Sigmoid colon (tissue), 4 donors: Measurements from ENCODE around the gene CALML6.

Experiments used
- EP300 ChIP-seq, 4 donors: sonication (generic); formaldehyde crosslinking; IDR thresholded peaks; one replicate each; pipeline ENCODE4 v1.6.1; 2017; ENCODE audit warnings: antibody characterized with exemption in 4 of 4
- POLR2A ChIP-seq, 2 donors: fragments of 450-650 bp; IDR thresholded peaks; one replicate each; pipeline ENCODE4 v1.6.1; 2016; ENCODE audit warnings: antibody characterized with exemption in 2 of 2, mild to moderate bottlenecking in 2 of 2, moderate library complexity in 2 of 2
- POLR2AphosphoS5 ChIP-seq, 4 donors: sonication (generic); formaldehyde crosslinking; IDR thresholded peaks; one replicate each; pipeline ENCODE4 v1.6.1; 2017; ENCODE audit warnings: antibody characterized with exemption in 4 of 4
- TF ChIP-seq, protein P1 (sequence below), 4 experiments: fragments of 450-650 bp in 3 of 4; fragments of 200-600 bp in 1 of 4; IDR thresholded peaks; one replicate each; pipeline ENCODE4 v1.5.1; 2016 to 2019; ENCODE audit warnings: antibody characterized with exemption in 4 of 4, mild to moderate bottlenecking in 3 of 4, moderate library complexity in 2 of 4

- no peak for TF ChIP-seq POLR2A (IDR thresholded peaks at IDR 0.05)
- TF ChIP-seq, protein P1, sequence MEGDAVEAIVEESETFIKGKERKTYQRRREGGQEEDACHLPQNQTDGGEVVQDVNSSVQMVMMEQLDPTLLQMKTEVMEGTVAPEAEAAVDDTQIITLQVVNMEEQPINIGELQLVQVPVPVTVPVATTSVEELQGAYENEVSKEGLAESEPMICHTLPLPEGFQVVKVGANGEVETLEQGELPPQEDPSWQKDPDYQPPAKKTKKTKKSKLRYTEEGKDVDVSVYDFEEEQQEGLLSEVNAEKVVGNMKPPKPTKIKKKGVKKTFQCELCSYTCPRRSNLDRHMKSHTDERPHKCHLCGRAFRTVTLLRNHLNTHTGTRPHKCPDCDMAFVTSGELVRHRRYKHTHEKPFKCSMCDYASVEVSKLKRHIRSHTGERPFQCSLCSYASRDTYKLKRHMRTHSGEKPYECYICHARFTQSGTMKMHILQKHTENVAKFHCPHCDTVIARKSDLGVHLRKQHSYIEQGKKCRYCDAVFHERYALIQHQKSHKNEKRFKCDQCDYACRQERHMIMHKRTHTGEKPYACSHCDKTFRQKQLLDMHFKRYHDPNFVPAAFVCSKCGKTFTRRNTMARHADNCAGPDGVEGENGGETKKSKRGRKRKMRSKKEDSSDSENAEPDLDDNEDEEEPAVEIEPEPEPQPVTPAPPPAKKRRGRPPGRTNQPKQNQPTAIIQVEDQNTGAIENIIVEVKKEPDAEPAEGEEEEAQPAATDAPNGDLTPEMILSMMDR (IDR thresholded peaks at IDR 0.05) = no peak
- TF ChIP-seq EP300 (IDR thresholded peaks at IDR 0.05) = no peak
- no peak for TF ChIP-seq POLR2AphosphoS5 (IDR thresholded peaks at IDR 0.05)
These were observed 39.1 kb upstream of the CALML6 start for GRCh38 chr1:1875932-1876331.
